ENCODE results near the gene KNDC1.

DNA sequence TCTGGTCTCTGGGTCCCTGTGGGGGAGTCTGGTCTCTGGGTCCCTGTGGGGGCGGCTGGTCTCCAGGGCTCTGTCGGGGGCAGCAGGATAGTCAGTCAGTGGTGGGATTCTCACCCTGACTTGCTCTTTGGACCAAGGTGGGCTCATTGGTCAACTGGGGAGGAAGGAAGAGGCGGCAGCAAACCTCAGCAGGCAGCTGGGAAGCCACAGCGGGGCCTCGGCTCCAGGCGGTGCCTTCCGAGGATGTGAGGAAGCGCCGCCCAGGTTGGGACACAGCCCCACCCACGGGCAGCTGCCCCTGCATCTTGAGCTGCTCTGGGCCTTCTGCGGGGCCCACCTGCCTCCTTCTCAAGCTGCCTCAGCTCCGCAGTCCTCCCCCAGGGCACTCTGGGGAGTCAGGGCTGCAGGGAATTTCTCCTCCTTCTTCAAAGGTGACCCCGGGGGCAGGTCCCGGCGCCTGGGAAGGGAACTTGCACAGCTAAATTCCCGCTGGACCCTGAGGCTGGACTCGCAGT lies 20.4 kb upstream of the KNDC1 start:
- TF ChIP-seq ARNT (IDR thresholded peaks at IDR 0.05), result no peak
- TF ChIP-seq BHLHE40 (IDR thresholded peaks at IDR 0.05; ENCODE audit: borderline replicate concordance), result no peak
- no peak for TF ChIP-seq CTBP1 (IDR thresholded peaks at IDR 0.05; ENCODE audit: borderline replicate concordance)
- TF ChIP-seq FOXM1 (IDR thresholded peaks at IDR 0.05; ENCODE audit: borderline replicate concordance), result no peak
- no peak for TF ChIP-seq FOXK2 (IDR thresholded peaks at IDR 0.05)
- TF ChIP-seq SP1 (IDR thresholded peaks at IDR 0.05), result no peak
- no peak for TF ChIP-seq FOXA1 (IDR thresholded peaks at IDR 0.05)
- no peak for TF ChIP-seq LEF1 (IDR thresholded peaks at IDR 0.05; ENCODE audit: borderline replicate concordance)

Measured in HEK293T (cell line).